Epithelial cell of proximal tubule (primary cell): Measurements from ENCODE around the gene PHLDA3. TPM values are rescaled to one million over a fixed set of nuclear protein-coding genes. Genes with fewer than 3 reads are reported as not detected.

Experiments used
- DNase-seq: peaks from one replicate; pipeline ENCODE4 v3.0.0-alpha.2; 2011; ENCODE audit warnings: low read depth
- H3K4me3 ChIP-seq: 2 replicates; pipeline ENCODE4 v1.5.1; 2011; ENCODE audit warnings: low read depth, mild to moderate bottlenecking, low read length
- CTCF ChIP-seq: conservative IDR thresholded peaks from 2 replicates; pipeline ENCODE4 v1.5.1; 2012; ENCODE audit warnings: low read depth, mild to moderate bottlenecking, low read length
- total RNA-seq: library from RNA; depleted of rRNA; stranded (reverse); fragments of >200 nt; gene quantifications from 2 replicates; pipeline ENCODE4 v1.2.3, GENCODE V29; 2015

Gene PHLDA3
- total RNA-seq, 1 donor from 2014 or later = 53.9 TPM

- peak; percentile 83 for DNase-seq
- TF ChIP-seq CTCF = no peak
- no peak overlapping the region for H3K4me3 ChIP-seq
Measured at GRCh38 chr1:201461645-201462441, 7.1 kb downstream of the PHLDA3 start.

- TF ChIP-seq CTCF = no peak
- H3K4me3 ChIP-seq = no peak overlapping the region
- DNase-seq = peak; percentile 97
Measured at GRCh38 chr1:201460814-201461644, 8.0 kb downstream of the PHLDA3 start.

GRCh38 chr1:201459775-201460174 is 9.2 kb downstream of the PHLDA3 start:
- H3K4me3 ChIP-seq = no peak overlapping the region
- no peak for DNase-seq
- TF ChIP-seq CTCF = no peak

- H3K4me3 ChIP-seq = no peak overlapping the region
- DNase-seq = no peak
- no peak for TF ChIP-seq CTCF
Measured at GRCh38 chr1:201459052-201459451, 9.9 kb downstream of the PHLDA3 start.

- TF ChIP-seq CTCF = no peak
- DNase-seq = no peak
- H3K4me3 ChIP-seq = no peak overlapping the region
Measured at GRCh38 chr1:201457508-201457960, 11.5 kb downstream of the PHLDA3 start.

- TF ChIP-seq CTCF = no peak
- H3K4me3 ChIP-seq = no peak overlapping the region
- DNase-seq = peak; percentile 91
Measured at GRCh38 chr1:201456499-201457309, 12.3 kb downstream of the PHLDA3 start.
